Activated naive CD4-positive, alpha-beta T cell (primary cell): ENCODE measurements around the gene CCHCR1.

Source experiments
- DNase-seq, 4 experiments: peaks; one replicate each; lab custom pipeline; 2025; lab: John Stamatoyannopoulos, UW

CCHCR1 gene

DNA sequence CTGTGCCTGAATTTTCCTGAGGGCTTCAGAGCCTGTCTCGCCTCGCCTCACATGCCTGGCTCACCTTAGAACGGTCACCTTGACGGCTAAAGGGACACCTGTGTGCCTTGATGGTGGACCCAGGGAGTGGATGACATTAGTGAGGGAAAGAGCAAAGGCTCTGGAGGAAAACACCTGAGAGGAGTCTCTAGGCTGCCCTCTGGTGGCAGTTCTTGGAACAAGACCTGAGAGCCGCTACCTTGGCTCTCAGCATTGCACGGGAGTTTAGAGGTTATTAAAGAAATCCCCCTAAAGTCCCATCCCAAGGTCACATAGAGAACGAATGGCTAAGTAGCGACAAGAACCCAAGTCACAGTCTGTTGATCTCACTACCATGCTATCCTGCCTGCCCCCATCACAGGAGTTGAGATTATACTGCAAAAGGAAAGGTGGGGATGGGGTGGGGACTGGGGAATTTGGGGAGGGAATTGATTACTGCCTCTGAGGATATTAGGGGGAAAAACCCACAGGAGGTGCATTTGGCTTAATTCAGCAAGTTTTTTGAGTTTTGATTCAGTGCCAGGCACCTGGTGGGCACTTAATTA, 29.4 kb downstream of the CCHCR1 start:
- peak; percentile 43 to 71 (median 69) for DNase-seq

DNA sequence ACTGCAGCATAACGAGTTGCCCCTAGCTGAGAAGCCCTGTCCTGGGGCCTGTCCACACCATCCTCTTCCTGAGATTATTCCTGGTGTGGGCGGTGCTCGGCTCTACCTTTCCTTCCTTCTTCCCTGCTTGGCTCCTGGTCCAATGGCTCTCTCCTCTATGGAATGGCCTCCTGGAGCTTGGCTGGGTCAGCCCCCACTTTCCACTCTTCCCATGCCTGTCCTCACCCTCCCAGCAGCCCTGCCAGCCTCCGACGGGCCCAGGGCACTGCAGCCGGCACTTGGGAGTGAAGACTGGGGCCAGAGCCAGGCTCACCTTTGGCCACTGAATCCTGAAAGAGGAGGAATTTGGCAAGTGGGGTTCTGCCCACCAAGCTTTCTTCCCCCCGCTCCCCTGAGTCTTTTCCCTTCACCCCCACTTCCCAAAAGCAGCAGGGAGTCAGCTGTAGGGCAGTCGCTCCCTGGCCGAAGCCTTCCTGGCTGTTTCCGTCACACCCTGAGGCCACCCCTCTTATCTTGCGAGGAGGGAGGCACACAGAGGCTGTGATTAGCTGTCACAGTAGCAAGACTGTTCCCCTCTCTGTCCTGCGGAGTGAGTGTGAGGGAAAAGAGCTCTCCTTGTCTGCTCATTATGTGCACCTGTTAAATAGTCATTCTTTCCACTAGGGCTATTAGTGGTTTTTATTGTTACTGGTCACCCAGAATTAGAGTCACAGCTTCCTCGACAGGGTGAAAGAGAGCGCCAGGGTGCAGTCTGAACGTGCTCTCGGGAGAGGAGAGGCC, 31.0 kb downstream of the CCHCR1 start:
- no peak for DNase-seq

DNA sequence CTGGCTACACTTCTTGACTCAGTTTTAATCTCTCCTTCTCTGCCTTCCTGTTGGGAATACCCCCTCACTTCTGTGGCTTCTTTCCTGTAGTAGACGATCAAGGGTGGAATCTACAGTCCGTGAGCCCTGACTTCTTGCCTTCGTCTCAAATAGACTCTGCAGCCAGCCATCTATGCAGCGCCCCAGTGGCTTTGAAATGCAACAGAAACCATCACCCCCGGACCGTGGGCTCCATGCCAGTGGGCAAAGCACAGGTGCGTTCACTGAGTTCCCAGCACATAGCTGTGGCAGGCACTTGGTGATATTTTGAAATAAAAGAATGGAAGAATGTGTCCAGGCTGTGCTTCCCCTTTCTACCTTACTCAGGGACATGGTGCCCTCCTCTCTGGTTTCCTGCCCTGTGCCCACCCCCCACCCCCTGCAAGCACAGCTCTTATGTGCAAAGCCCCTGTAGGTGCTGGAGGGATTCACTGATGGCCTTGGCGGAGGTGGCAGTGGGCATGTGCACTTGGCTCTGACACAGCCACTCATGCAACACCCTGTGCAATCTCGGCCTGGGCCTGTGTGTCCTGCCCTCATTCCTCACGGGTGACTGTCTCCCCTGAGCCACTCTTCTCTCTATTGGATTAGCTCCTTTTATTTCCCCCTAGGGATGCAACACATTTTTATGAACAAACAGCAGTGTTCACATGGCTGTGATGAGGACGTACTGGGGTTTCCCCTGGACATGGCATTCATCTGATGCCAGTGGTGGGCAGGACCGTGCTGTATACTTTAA, 31.8 kb downstream of the CCHCR1 start:
- DNase-seq, result no peak

GRCh38 chr6:31125162-31125561, 32.4 kb downstream of the CCHCR1 start:
- DNase-seq, result no peak

DNA sequence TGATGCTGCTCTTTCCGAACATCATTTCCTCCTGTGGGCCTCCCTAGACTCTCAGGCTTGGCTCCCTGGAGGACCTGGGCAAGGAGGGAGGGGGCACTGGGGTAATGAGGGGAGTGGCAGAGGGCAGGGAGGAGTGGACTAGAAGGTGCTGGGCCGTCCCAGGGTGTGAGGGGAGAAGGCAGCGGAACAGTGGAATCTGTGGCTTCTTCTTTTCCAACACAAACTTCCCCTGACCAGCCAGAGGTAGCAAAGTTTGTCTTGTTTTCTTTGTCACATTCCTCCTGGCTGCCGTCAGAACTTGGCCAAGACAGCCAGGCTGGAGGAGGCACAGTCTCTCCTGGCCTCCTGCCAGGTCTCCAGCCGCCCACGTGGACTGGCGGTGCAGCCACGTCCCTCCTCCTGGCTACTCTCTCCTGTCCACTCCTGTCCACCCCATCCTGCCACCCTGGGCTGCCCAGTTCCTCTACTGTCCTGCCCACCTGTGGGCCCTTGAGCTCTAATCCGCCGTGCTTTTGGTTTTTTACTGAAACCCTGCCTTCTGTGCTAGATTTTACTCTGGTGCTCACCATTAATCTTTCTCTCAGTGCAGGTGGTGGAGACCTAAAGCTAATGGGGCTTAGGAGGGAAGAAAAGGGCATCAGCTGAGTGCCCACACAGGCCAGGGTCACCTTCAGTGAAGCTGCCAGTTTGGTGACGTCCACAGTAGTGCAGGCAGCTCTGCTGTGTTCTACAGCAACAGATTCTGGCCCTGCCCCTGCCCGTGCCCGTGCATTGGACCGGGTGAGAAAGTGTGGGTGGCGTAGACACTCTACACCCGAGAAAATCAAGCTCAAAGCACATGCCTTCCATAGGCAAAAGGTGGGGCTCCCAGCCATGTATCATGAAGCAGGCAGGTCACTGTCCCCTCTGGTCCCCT, 34.6 kb downstream of the CCHCR1 start:
- DNase-seq, result no peak

DNA sequence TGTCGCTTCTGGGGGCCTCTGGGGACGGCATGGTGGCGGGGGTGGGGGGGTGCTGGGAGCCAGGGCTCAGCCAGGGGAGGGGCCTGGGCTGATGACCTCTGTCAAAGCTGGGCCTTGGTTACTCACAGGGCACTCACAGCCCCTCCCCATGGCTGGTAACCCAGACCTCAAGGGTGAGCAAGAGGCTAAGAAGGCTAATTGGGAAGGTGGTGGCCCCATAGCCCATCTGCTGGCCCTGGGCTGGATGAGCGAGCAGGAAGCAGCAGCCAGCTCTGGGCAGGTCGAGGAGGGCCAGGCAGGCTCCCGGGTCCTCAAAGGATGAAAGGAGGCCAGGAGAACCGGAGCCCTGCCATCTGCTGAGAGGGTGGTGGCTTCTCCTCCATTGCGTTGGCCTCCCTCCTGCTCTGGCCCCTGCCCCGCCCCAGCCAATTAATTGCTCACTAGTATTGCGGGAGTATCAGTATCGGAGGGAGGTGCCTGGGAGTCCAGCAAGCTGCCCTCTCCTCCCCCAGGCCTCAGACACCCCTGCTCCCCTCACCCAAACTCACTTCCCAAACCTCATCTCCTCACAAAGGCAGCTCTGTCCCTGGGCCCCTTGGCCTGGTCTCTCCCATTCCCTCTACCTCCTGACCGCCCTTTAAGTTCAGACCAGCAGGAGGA, 36.3 kb downstream of the CCHCR1 start:
- DNase-seq, result no peak

GRCh38 chr6:31120151-31120915, 37.3 kb downstream of the CCHCR1 start, which contains the start of gene CDSN:
CDSN (minus strand) TSS chr6:31120446; CDS start chr6:31120419, 27 bp downstream.
- no peak for DNase-seq

GRCh38 chr6:31118178-31118577, 39.4 kb downstream of the CCHCR1 start:
- DNase-seq, result no peak

DNA sequence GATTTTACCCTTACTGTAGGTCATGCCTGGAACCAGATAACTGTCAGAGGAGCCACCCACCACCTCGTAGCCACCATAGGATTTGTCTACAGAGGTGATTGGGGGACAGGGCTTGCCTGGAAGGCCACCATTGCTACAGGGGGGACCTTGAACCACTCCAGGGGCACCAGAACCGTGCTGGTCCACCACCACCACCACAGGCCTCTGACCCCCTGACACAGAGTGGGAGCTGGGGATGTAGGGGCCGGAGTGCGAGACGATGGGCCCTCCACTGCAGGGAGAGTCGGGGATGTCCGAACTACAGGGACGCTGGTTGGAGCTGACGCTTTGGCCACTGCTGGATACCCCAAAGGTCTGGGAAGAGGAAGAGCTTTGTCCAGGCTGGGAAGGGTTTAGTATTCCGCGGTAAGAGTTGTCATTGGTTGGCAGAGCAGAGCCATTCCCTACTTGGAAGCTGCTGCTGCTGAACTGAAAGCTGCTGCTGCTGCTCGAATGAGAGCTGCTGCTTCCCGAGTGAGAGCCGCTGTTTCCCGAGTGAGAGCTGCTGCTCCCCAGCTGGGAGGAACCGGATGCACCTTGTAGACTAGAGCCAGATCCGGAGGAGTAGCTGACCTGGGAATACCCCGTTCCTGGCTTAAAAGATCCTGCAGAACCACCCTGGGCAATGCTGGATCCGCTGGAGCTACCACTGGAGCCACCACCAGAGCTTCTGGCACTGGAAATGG, 40.8 kb downstream of the CCHCR1 start:
- DNase-seq, result no peak

GRCh38 chr6:31115941-31116560, 41.6 kb downstream of the CCHCR1 start:
- no peak for DNase-seq

DNA sequence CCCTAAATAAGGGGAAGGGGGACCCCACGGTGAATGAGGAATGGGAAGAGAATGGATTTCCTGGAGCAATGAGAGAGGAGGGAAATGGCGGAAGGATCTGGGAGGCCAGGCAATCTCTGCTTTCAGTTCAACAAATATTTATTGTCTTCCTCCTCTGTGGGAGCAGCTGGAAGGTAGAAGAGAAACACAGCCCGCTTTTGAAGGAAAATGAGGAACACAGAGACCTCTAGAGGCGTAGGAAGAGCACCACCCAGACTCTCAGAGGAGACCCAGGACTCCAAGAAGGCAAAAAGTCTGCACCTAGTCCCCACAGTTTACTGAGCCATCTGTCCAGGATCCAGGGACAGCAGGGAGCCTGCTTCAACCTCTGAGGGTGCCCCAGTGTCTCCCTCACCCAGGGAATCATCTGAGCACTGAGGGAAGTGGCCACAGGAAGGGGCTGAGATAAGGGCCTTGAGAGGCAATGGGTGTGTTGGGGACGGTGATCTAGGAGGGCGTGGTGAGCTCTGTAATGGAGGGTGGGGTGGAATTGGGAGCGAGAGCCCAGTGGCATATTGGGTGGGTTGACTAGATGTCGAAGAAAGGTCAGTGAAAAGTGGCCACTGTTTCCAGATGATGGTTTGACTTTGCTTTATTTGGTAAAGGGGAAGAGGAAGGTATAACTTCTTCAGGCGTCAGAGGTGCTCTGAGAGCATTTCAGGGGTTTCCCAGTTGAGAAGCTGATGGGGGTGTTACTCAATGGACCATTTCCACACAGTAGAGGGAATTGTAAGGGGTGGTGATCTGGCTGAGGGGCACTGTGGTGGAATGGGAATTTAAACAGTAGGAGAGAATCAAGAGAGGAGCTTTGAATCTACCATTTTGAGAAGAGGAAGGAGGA, 42.4 kb downstream of the CCHCR1 start:
- no peak for DNase-seq

DNA sequence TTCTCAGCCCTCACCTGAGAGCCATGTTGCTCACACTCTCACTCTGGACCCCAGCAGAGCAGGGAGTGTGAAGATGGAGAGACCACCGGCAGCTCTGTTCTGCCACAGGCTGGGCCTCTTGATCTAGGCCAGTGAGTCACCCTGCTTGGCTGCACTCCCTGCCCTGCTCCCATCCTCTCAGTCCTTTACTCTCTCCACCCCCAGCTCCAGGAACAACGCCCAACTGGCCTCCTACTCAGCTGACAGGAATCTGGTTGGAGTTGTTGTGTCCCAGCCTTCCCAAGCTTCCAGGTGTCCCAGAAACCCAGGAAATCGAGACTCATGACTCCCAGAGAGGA, 43.1 kb downstream of the CCHCR1 start, which contains the start of gene PSORS1C1:
Gene PSORS1C1, plus strand, starts transcription at position 260 of the 338 bp plus-strand sequence. CDS start 14,833 bp downstream, outside the sequence.
- no peak for DNase-seq

- no peak for DNase-seq
Observed at GRCh38 chr6:31113861-31114540, 43.6 kb downstream of the CCHCR1 start.

- no peak for DNase-seq
Observed at GRCh38 chr6:31112478-31112877, 45.1 kb downstream of the CCHCR1 start, which contains the start of gene C6orf15. C6orf15 (minus strand) TSS chr6:31112575; CDS start chr6:31112555, 20 bp downstream.

DNA sequence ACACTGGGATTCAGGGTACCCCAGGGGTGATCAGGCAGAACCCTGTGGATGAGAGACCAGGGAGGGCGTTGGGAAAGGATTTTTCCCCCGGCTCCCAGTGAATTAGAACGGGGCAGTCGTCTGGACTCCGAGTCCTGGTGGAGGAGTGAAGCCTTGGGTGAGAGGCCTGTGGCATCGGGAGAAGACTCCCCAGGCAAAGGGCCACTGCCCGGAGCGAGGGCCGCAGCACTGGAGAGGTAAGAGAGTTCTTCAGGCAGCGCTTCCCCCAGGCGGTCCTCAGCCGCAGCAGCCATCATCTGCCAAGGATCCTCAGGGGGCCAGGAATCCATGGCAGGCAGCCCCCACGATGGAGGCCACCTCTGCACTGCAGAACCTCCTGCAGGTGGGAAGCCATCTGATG, 45.9 kb downstream of the CCHCR1 start:
- DNase-seq, result no peak

GRCh38 chr6:31110825-31111582, 46.6 kb downstream of the CCHCR1 start:
- no peak for DNase-seq

- DNase-seq, result no peak
Observed at GRCh38 chr6:31107052-31107451, 50.5 kb downstream of the CCHCR1 start.
